Colonic mucosa (tissue), 4 donors: ENCODE measurements around the gene C17orf50. TPM values are rescaled to one million over a fixed set of nuclear protein-coding genes. Genes with fewer than 3 reads are reported as not detected.

Experiments
- DNase-seq: peaks from one replicate; pipeline ENCODE4 v3.0.0-alpha.2; 2020
- H3K27ac ChIP-seq: fragments of 200-600 bp; one replicate; pipeline ENCODE4 v1.8.0; 2021
- H3K27me3 ChIP-seq: fragments of 200-600 bp; one replicate; pipeline ENCODE4 v1.8.0; 2021
- H3K36me3 ChIP-seq: fragments of 200-600 bp; one replicate; pipeline ENCODE4 v1.8.0; 2021
- H3K4me1 ChIP-seq: fragments of 200-600 bp; one replicate; pipeline ENCODE4 v1.8.0; 2021; ENCODE audit warnings: mild to moderate bottlenecking
- H3K4me3 ChIP-seq: fragments of 200-600 bp; one replicate; pipeline ENCODE4 v1.8.0; 2021
- H3K9ac ChIP-seq, 2 donors: one replicate each; pipeline ENCODE4 v1.7.0; 2013; ENCODE audit warnings: control low read depth in 2 of 2, low read depth in 2 of 2, low read length in 2 of 2
- H3K9me3 ChIP-seq: fragments of 200-600 bp; one replicate; pipeline ENCODE4 v1.8.0; 2021
- CTCF ChIP-seq: fragments of 200-600 bp; IDR thresholded peaks from one replicate; pipeline ENCODE4 v1.8.0; 2022; ENCODE audit warnings: antibody characterized with exemption, mild to moderate bottlenecking
- intact Hi-C: fragments of 100-400 bp; cut with DNase I; formaldehyde crosslinking; loops from one replicate; pipeline ENCODE4 v1.14.1; 2022
- total RNA-seq, 2 donors: library from RNA; stranded (reverse); fragmentation: NEBNext Ultra II Directional in 1 of 2; extraction: Animal tissue kit (Norgen Biotek cat#: 25700) in 1 of 2; gene quantifications; one replicate each; pipeline ENCODE4 v1.2.1, GENCODE V29; 2021
- donor health status: healthy.
- donor health status: DM: no; HTN: no; CAD: no.
- donor health status: DM: no; HTN: no; CAD: no.

Gene C17orf50
- total RNA-seq, 2 donors from 2014 or later = not detected

DNA sequence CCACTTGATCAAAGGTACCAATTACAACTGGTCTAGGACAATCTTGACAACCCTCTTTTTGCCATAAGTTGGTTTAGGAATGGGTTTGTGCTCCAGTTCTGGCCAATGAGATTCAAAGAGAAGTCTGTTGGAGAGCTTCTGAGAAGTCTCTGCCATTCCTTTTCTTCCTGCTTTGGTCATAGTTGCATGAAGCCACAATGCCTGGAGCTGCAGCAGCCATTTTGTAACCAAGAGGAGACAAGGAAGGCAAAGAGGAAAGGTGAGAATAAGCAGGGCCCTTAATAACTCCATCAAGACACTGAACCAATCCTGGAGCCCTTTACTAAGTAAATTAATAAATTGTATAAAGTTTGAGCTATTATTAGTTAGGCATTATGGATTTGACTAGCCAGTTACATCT is 3.4 kb upstream of the C17orf50 start:
- Histone ChIP-seq H3K4me1 (no peaks in the 10 kb centered on the region), H3K27ac (no peak overlapping the region), H3K9me3 (no peaks in the 10 kb centered on the region), H3K4me3 (no peak overlapping the region), H3K36me3 (no peaks in the 10 kb centered on the region), H3K27me3 (no peaks in the 10 kb centered on the region), H3K9ac (no peak overlapping the region)
- intact Hi-C loops = no loop called here
- no peak for DNase-seq
- no peak for TF ChIP-seq CTCF

GRCh38 chr17:35761601-35762000 is 914 bp downstream of the C17orf50 start:
- Histone ChIP-seq H3K36me3 (no peaks in the 10 kb centered on the region), H3K27me3 (no peaks in the 10 kb centered on the region), H3K9ac (no peak overlapping the region), H3K4me1 (peaks cover 6% of the 10 kb centered on the region), H3K27ac (no peak overlapping the region), H3K4me3 (no peak overlapping the region), H3K9me3 (no peaks in the 10 kb centered on the region)
- no peak for TF ChIP-seq CTCF
- intact Hi-C loops = no loop called here
- DNase-seq = no peak

DNA sequence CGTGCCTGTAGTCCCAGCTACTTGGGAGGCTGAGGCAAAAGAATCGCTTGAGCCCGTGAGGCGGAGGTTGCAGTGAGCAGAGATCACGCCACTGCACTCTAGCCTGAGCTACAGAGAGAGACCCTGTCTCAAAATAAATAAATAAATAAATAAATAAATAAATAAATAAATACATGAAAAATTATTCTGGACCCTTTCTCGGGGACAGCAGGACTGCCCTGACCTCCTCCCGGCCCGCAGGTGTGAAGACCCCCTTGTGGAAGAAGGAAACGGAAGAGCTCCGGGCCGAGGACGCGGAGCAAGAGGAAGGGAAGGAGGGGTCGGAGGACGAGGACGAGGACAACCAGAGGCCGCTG is 3.1 kb downstream of the C17orf50 start:
- no peaks in the 10 kb centered on the region for H3K9me3 ChIP-seq
- intact Hi-C loops = loop anchor here (1.0 kb wide), 1 partner anchor 42 kb away; no protein-coding TSS in a partner anchor
- DNase-seq = no peak
- peak overlapping the region; percentile 55 for H3K4me3 ChIP-seq
- peaks cover 6% of the 10 kb centered on the region for H3K4me1 ChIP-seq
- H3K27ac ChIP-seq = no peak overlapping the region
- H3K36me3 ChIP-seq = no peaks in the 10 kb centered on the region
- TF ChIP-seq CTCF = no peak
- H3K27me3 ChIP-seq = no peaks in the 10 kb centered on the region
- H3K9ac ChIP-seq = peak overlapping the region in 1 of 2 donors; percentile 62

- Histone ChIP-seq H3K36me3 (no peaks in the 10 kb centered on the region), H3K9ac (peak overlapping the region; percentile 51 to 64), H3K4me3 (peak overlapping the region; percentile 55), H3K9me3 (no peaks in the 10 kb centered on the region), H3K27ac (peak overlapping the region; percentile 20), H3K4me1 (peaks cover 6% of the 10 kb centered on the region), H3K27me3 (no peaks in the 10 kb centered on the region)
- TF ChIP-seq CTCF = peak; percentile 93
- DNase-seq = peak; percentile 89
- intact Hi-C loops = loop anchor here (1.0 kb wide), 1 partner anchor 41 kb away; no protein-coding TSS in a partner anchor
Observed at GRCh38 chr17:35764123-35764991, 3.7 kb downstream of the C17orf50 start.

GRCh38 chr17:35765086-35765710 is 4.5 kb downstream of the C17orf50 start:
- no peak for DNase-seq
- Histone ChIP-seq H3K9ac (peak overlapping the region in 1 of 2 donors; percentile 51), H3K27me3 (no peaks in the 10 kb centered on the region), H3K36me3 (no peaks in the 10 kb centered on the region), H3K4me1 (peaks cover 6% of the 10 kb centered on the region), H3K4me3 (no peak overlapping the region), H3K9me3 (no peaks in the 10 kb centered on the region), H3K27ac (no peak overlapping the region)
- no peak for TF ChIP-seq CTCF
- intact Hi-C loops = no loop called here
